MM.1S (cell line): ENCODE data around the gene AP1G1.

Experiments
- DNase-seq: peaks from one replicate; pipeline ENCODE4 v3.0.0-alpha.2; 2015
- H2AFZ ChIP-seq: fragments of 300-600 bp; sonication (generic); 2 replicates; pipeline ENCODE4 v1.6.0; 2016; ENCODE audit warnings: antibody characterized with exemption, low read length
- H3F3A ChIP-seq: fragments of 300-600 bp; sonication (generic); 2 replicates; pipeline ENCODE4 v1.6.1; 2016; ENCODE audit warnings: mild to moderate bottlenecking, antibody characterized with exemption, low read length, moderate library complexity, mixed read lengths; ENCODE audit not compliant: insufficient read depth
- H3K27ac ChIP-seq: fragments of 300-600 bp; sonication (generic); 2 replicates; pipeline ENCODE4 v1.5.1; 2016; ENCODE audit warnings: mild to moderate bottlenecking, low read length
- H3K27me3 ChIP-seq: fragments of 300-600 bp; sonication (generic); replicated peaks from 2 replicates; pipeline ENCODE4 v1.6.0; 2016; ENCODE audit warnings: low read length; ENCODE audit not compliant: insufficient read depth
- H3K36me3 ChIP-seq: fragments of 300-600 bp; sonication (generic); replicated peaks from 2 replicates; pipeline ENCODE4 v1.6.1; 2016; ENCODE audit warnings: mild to moderate bottlenecking, low read length, mixed read lengths; ENCODE audit not compliant: insufficient read depth
- H3K4me1 ChIP-seq: fragments of 300-600 bp; sonication (generic); 2 replicates; pipeline ENCODE4 v1.6.1; 2016; ENCODE audit warnings: low read length, mixed read lengths
- H3K4me2 ChIP-seq: fragments of 300-600 bp; sonication (generic); 2 replicates; pipeline ENCODE4 v1.6.0; 2016; ENCODE audit warnings: low read depth, low read length
- H3K4me3 ChIP-seq: fragments of 300-600 bp; sonication (generic); 2 replicates; pipeline ENCODE4 v1.5.1; 2016; ENCODE audit warnings: low read length, mixed read lengths
- H3K79me2 ChIP-seq: fragments of 300-600 bp; sonication (generic); 2 replicates; pipeline ENCODE4 v1.6.1; 2016; ENCODE audit warnings: mixed run types, low read length, mixed read lengths
- H3K9ac ChIP-seq: fragments of 300-600 bp; sonication (generic); 2 replicates; pipeline ENCODE4 v1.6.1; 2016; ENCODE audit warnings: low read length, mixed read lengths
- H3K9me2 ChIP-seq: fragments of 300-600 bp; sonication (generic); replicated peaks from 2 replicates; pipeline ENCODE4 v1.6.1; 2016; ENCODE audit warnings: mild to moderate bottlenecking, low read length, mixed read lengths; ENCODE audit not compliant: insufficient read depth
- H3K9me3 ChIP-seq: fragments of 300-600 bp; sonication (generic); replicated peaks from 2 replicates; pipeline ENCODE4 v1.6.1; 2016; ENCODE audit warnings: mild to moderate bottlenecking, low read length, mixed read lengths; ENCODE audit not compliant: insufficient read depth
- H4K20me1 ChIP-seq: fragments of 300-600 bp; sonication (generic); 2 replicates; pipeline ENCODE4 v1.6.1; 2016; ENCODE audit warnings: mild to moderate bottlenecking, low read length, moderate library complexity, mixed read lengths; ENCODE audit not compliant: insufficient read depth
- EZH2 ChIP-seq: fragments of 300-600 bp; sonication (generic); optimal IDR thresholded peaks from 2 replicates; pipeline ENCODE3; 2017; ENCODE audit warnings: low read depth, mild to moderate bottlenecking, antibody characterized with exemption, low read length, mixed read lengths
- EZH2phosphoT487 ChIP-seq: fragments of 300-600 bp; sonication (generic); IDR thresholded peaks from 2 replicates; pipeline ENCODE4 v1.6.1; 2018; ENCODE audit warnings: antibody characterized with exemption, low read length
- TF ChIP-seq, protein P1 (sequence below): fragments of 300-600 bp; sonication (generic); IDR thresholded peaks from 2 replicates; pipeline ENCODE4 v1.5.1; 2016; ENCODE audit warnings: antibody characterized with exemption, low read length, mixed read lengths

AP1G1 gene

DNA sequence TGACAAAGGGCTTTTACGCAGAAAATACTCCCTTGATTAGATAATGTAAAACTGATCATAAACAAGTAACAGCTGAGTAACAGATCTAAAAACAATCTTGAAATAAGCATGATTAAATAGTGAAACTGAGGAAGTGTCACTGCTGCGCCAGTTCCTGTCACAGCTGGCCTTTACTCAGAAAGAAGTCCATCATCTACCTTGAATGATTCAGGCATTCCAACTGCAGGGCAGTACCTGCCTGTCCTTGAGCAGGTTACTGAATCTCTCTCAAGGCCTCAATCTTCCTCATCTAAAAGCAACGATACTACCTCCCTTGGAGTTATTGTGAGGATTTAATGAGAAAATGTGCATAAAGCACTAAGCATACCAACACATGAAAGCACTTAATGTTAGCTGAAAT, 96.8 kb downstream of the AP1G1 start:
- peak overlapping the region; percentile 41 for H3K4me3 ChIP-seq
- H3K79me2 ChIP-seq, result peaks cover 61% of the 10 kb centered on the region
- peak overlapping the region; percentile 71 for H3K27ac ChIP-seq
- H2AFZ ChIP-seq, result peak overlapping the region; percentile 12; the same call in 1 of the 2 replicates
- H3K9me2 ChIP-seq, result no peaks in the 10 kb centered on the region
- no peaks in the 10 kb centered on the region for H3K27me3 ChIP-seq
- peaks cover 26% of the 10 kb centered on the region for H3F3A ChIP-seq
- peak overlapping the region; percentile 37; the same call in 1 of the 2 replicates for H3K9ac ChIP-seq
- peak overlapping the region; percentile 59 for H3K4me2 ChIP-seq
- 0 out of 2 replicates have a peak, but pooled peaks cover 4% of the 10 kb centered on the region for H3K36me3 ChIP-seq
- H4K20me1 ChIP-seq, result no peaks in the 10 kb centered on the region
- TF ChIP-seq EZH2 (no peak), EZH2phosphoT487 (no peak)
- TF ChIP-seq, protein P1, sequence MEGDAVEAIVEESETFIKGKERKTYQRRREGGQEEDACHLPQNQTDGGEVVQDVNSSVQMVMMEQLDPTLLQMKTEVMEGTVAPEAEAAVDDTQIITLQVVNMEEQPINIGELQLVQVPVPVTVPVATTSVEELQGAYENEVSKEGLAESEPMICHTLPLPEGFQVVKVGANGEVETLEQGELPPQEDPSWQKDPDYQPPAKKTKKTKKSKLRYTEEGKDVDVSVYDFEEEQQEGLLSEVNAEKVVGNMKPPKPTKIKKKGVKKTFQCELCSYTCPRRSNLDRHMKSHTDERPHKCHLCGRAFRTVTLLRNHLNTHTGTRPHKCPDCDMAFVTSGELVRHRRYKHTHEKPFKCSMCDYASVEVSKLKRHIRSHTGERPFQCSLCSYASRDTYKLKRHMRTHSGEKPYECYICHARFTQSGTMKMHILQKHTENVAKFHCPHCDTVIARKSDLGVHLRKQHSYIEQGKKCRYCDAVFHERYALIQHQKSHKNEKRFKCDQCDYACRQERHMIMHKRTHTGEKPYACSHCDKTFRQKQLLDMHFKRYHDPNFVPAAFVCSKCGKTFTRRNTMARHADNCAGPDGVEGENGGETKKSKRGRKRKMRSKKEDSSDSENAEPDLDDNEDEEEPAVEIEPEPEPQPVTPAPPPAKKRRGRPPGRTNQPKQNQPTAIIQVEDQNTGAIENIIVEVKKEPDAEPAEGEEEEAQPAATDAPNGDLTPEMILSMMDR, result no peak
- H3K4me1 ChIP-seq, result peaks cover 24% of the 10 kb centered on the region
- peak; percentile 62 for DNase-seq
- H3K9me3 ChIP-seq, result no peaks in the 10 kb centered on the region

DNA sequence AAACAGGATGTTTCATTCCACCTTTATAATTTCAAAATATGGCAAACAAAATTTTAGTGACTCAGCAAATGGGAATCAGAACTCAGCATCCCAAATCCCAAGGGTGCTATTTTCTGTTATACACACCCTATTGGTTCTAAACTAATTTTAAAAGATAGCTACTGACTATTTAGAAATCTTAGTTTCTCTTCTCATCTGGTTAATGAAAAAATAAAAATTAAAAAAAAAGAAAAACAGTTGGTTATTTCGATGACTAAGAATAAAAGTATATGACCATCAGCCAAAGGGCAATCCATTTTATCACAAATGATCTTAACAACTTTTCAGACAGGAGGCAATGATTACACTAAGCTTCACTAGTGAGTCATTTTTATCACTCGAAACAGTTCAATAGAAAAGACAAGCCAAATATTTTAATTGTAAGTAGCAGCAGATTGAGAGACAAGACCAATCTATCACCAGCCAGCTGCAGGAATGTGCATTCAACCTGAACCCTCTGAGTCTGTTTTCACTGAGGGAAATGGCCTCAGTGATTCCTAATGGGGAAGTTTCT, 99.3 kb downstream of the AP1G1 start:
- Histone ChIP-seq H2AFZ (no peak overlapping the region), H3K4me2 (no peak overlapping the region)

DNA sequence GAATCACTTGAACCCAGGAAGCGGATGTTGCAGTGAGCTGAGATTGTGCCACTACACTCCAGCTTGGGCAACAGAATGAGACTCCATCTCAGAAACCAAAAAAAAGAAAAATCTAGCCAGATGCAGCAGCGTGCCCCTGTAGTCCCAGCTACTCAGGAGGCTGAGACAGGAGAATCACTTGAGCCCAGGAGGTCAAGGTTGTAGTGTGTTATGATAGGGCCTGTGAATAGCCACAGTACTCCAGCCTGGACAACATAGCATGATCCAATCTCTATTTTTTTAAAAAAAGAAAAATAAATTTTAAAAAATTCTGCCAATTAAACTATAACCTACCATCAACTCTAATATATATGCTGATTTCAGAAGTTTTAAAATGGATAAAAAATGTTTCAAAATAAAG, 99.9 kb downstream of the AP1G1 start:
- Histone ChIP-seq H3K4me3 (no peak overlapping the region), H3K9me3 (no peaks in the 10 kb centered on the region), H3K27ac (no peak overlapping the region), H3K4me2 (no peak overlapping the region), H3K9ac (no peak overlapping the region), H3K36me3 (0 out of 2 replicates have a peak, but pooled peaks cover 4% of the 10 kb centered on the region), H2AFZ (no peak overlapping the region), H3K79me2 (peaks cover 37% of the 10 kb centered on the region), H4K20me1 (no peaks in the 10 kb centered on the region), H3K4me1 (peaks cover 33% of the 10 kb centered on the region), H3K9me2 (no peaks in the 10 kb centered on the region), H3K27me3 (no peaks in the 10 kb centered on the region), H3F3A (peaks cover 26% of the 10 kb centered on the region)
- no peak for DNase-seq
- TF ChIP-seq, protein P1, result no peak

More for the DNA sequence above, 99.3 kb downstream of the AP1G1 start:
- Histone ChIP-seq H3K4me1 (peaks cover 33% of the 10 kb centered on the region), H3F3A (peaks cover 26% of the 10 kb centered on the region), H4K20me1 (no peaks in the 10 kb centered on the region), H3K9me3 (no peaks in the 10 kb centered on the region), H3K27ac (no peak overlapping the region), H3K79me2 (peaks cover 43% of the 10 kb centered on the region), H3K36me3 (0 out of 2 replicates have a peak, but pooled peaks cover 4% of the 10 kb centered on the region), H3K9ac (no peak overlapping the region), H3K9me2 (no peaks in the 10 kb centered on the region), H3K27me3 (no peaks in the 10 kb centered on the region), H3K4me3 (no peak overlapping the region)
- TF ChIP-seq EZH2phosphoT487 (no peak), EZH2 (no peak)
- TF ChIP-seq, protein P1, result no peak
- DNase-seq, result no peak
